ENCODE results near the gene LAMA4. TPM values are rescaled to one million over a fixed set of nuclear protein-coding genes. Genes with fewer than 3 reads are reported as not detected.

Gene LAMA4, protein sequence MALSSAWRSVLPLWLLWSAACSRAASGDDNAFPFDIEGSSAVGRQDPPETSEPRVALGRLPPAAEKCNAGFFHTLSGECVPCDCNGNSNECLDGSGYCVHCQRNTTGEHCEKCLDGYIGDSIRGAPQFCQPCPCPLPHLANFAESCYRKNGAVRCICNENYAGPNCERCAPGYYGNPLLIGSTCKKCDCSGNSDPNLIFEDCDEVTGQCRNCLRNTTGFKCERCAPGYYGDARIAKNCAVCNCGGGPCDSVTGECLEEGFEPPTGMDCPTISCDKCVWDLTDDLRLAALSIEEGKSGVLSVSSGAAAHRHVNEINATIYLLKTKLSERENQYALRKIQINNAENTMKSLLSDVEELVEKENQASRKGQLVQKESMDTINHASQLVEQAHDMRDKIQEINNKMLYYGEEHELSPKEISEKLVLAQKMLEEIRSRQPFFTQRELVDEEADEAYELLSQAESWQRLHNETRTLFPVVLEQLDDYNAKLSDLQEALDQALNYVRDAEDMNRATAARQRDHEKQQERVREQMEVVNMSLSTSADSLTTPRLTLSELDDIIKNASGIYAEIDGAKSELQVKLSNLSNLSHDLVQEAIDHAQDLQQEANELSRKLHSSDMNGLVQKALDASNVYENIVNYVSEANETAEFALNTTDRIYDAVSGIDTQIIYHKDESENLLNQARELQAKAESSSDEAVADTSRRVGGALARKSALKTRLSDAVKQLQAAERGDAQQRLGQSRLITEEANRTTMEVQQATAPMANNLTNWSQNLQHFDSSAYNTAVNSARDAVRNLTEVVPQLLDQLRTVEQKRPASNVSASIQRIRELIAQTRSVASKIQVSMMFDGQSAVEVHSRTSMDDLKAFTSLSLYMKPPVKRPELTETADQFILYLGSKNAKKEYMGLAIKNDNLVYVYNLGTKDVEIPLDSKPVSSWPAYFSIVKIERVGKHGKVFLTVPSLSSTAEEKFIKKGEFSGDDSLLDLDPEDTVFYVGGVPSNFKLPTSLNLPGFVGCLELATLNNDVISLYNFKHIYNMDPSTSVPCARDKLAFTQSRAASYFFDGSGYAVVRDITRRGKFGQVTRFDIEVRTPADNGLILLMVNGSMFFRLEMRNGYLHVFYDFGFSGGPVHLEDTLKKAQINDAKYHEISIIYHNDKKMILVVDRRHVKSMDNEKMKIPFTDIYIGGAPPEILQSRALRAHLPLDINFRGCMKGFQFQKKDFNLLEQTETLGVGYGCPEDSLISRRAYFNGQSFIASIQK (N-terminal part only)
- 1.1 and 2.1 TPM in 2 replicates for total RNA-seq (2014; rRNA removed; shearing (Covaris generic))

DNA sequence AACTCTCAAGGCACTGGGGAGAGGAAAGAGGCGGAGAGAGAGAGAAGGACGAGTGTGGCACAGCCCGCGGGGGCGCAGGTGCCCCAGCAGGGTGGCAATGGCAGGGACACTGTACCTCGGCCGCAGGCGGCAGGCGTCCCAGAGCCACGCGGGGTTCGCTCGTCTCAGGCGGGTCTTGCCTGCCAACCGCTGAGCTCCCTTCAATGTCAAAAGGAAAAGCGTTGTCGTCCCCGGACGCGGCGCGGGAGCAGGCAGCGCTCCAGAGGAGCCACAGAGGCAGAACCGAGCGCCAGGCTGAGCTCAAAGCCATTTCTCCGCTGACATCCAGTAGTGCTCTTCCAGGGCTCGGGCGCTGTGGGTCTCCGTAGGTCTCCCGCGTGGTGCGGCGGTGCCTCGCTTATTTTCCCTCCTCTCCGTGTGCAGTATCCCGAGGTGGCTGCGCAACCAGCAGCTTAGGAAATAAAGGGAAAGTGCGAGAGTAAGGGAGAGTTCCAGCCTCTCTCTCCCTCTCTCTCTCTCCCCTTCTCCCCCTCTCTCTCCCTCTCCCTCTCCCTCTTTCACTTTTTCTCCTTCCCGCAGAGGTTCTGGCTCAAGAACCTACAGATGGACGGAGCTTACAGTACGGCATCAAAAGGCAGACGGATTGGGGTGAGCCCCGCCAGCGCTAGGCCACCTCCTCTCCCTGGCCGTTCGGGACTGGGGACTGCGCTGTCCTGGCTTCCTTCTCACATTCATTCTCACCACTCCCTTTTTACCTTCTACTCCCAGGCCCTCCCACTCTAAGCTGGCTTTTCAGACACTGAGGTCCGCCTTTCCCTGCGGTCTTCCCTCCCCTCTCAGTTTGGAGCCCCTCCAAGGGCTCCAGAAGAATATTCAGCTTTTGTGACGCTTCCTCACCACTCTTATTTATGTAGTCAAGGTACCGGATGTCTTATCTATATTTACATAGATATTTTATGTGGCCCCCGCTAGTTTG lies at the start of gene LAMA4:
Gene LAMA4 (minus strand): TSS at position 727 of the 976 bp plus-strand sequence. CDS start 417 bp downstream, at position 310.
- Histone ChIP-seq H3K27me3 (ENCODE audit: control insufficient read depth, insufficient read depth, low read length) (peaks cover 18% of the 10 kb centered on the region), H3K4me3 (ENCODE audit: insufficient read depth, low read depth, low read length) (peak within 1 kb of the TSS; percentile 75), H3K36me3 (replicated peaks; ENCODE audit: control insufficient read depth, insufficient read depth, low read length) (no peaks in the 10 kb centered on the region)
- DNase-seq: peak; percentile 72

DNA sequence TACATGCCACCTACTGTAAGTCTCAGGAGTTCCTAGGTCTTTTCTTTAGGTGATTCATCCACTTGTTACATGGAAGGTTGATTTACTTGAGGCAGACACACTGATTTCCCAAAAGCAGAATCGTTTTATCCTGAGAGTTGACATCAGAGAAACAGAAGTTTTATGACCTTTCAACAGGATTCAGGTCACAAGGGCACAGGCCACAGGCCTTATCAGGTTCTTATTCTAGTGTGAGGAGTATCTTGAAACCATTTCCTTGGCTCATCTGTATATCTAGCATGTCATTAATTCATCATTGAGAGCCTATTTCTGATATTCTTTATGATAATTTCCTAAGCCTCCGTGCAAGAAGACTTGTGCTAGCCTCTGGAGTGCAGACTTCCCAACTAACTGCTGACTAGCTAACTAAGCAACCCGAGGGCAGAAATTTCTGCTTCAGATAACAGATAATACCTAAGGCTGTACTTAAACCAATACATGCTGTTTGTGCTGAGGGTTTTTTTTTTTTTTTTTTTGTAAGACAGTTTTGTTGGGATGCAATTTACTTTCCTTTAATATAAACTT lies 47.9 kb upstream of the LAMA4 start:
- Histone ChIP-seq H3K36me3 (replicated peaks; ENCODE audit: control insufficient read depth, insufficient read depth, low read length) (no peaks in the 10 kb centered on the region), H3K4me3 (ENCODE audit: insufficient read depth, low read depth, low read length) (no peak overlapping the region), H3K27me3 (ENCODE audit: control insufficient read depth, insufficient read depth, low read length) (no peaks in the 10 kb centered on the region)
- DNase-seq: no peak

DNA sequence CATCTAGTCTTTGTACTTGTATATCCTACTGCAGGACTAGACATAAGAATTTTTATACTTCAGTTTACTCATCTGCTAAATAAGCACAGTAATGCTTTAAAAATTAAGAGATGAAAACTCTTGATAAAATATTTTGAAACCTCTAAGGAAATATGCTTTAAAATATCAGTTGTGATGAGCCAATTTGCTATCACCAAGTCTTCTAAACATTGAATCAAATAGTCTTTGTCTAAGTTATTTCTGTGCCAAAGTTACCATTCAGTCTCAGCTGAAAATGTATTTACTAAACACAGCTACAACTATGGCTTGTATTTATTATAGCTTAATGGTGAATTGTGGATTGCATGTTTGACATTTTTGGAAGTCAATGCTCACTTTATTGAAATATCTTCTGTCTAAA lies 46.5 kb upstream of the LAMA4 start:
- Histone ChIP-seq H3K4me3 (ENCODE audit: insufficient read depth, low read depth, low read length) (no peak overlapping the region), H3K36me3 (replicated peaks; ENCODE audit: control insufficient read depth, insufficient read depth, low read length) (no peaks in the 10 kb centered on the region), H3K27me3 (ENCODE audit: control insufficient read depth, insufficient read depth, low read length) (no peaks in the 10 kb centered on the region)
- no peak for DNase-seq

DNA sequence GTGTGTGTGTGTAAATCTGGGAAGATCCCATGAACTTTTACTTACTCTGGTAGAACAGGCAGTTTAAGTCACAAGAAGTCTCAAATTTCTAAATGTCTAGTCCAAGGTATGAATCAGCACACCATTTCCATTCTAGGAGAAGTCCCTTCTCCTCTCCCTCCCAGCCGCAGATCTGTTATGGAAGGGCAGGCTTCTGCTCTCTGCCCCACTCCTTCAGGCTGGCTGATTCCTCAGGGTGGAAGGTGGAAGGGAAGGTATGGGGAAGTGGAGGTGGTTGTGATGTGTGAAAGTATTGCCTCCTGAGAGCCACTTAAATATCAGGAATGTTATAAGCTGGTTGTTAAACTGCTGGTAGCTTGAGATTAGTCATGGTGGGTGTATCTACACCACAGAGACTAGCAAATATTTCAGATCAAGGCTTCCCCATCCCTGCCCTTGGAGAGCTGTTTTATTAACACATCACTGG lies 44.5 kb upstream of the LAMA4 start:
- Histone ChIP-seq H3K27me3 (ENCODE audit: control insufficient read depth, insufficient read depth, low read length) (no peaks in the 10 kb centered on the region), H3K4me3 (ENCODE audit: insufficient read depth, low read depth, low read length) (no peak overlapping the region), H3K36me3 (replicated peaks; ENCODE audit: control insufficient read depth, insufficient read depth, low read length) (no peaks in the 10 kb centered on the region)
- DNase-seq: no peak

DNA sequence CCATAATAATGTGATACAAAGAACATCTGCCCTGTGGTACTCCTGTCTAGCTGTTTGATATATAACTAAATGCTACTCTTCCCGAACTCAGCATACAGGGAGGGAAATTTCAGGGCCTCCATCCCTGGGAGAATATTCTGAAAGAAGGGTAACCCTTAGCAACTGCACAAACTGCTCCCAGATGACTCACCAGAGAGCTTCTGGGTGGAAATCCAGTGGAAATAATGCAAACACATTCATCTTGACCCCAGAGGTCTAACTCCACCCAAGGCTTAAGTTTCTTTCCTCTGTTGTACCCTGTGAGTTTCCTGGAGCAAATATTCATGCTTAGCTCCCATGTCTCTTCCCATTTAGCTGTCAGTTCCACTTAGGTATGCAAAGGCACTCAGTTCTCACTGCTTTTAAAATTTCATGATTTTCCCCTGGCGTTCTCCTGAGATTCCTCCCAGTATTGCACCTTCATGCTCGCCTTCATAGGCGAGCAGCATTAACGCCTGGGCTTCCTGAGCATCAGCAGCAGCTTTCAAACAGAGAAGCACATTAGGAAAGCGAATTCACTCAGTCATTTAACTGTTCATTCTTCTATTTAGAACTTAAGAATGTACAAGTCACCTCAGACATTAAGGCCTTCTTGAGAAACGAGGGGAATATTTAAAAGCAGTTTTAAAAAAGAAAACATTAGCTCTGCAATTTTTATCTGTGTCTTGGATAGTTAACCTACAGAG lies 43.8 kb upstream of the LAMA4 start:
- H3K4me3 ChIP-seq (ENCODE audit: insufficient read depth, low read depth, low read length): no peak overlapping the region
- DNase-seq: no peak
- H3K36me3 ChIP-seq (replicated peaks; ENCODE audit: control insufficient read depth, insufficient read depth, low read length): no peaks in the 10 kb centered on the region
- H3K27me3 ChIP-seq (ENCODE audit: control insufficient read depth, insufficient read depth, low read length): no peaks in the 10 kb centered on the region

DNA sequence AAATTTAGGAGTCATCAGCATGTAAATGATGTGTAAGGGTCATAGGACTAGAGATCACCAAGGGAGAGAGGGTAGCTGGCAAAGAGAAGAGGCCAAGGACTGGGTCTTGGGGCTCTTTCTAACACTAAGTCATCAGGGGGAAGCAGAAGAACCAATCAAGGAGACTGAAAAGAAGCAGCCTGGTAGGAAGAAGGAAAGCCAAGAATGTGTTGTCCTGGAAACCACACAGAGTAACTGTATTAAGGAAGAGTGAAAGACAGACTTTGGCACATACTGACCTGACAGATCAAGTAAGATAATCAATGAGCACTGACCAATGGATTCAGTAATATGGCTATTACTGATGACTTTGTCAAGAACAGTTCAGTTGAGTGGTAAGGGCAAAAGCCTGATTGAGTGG lies 42.3 kb upstream of the LAMA4 start:
- Histone ChIP-seq H3K36me3 (replicated peaks; ENCODE audit: control insufficient read depth, insufficient read depth, low read length) (no peaks in the 10 kb centered on the region), H3K27me3 (ENCODE audit: control insufficient read depth, insufficient read depth, low read length) (no peaks in the 10 kb centered on the region), H3K4me3 (ENCODE audit: insufficient read depth, low read depth, low read length) (no peak overlapping the region)
- no peak for DNase-seq

DNA sequence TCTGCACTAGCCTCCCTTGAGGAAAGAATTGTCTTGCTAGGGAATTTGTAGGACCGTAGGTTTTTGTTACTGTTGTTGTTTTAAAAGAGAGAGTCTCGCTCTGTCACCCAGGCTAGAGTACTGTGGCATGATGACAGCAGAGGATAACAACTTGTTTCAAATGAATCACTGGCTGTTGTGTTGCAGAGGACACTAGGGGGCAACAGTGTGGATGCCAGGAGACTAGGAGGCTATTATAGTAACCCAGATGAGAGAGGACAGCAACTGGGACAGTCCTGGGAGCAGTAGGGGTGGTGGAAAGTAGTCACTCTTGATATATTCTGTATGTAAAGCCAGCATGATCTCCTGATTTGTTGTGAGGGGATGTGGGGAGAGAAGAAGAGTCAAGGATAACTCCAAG lies 41.8 kb upstream of the LAMA4 start:
- Histone ChIP-seq H3K36me3 (replicated peaks; ENCODE audit: control insufficient read depth, insufficient read depth, low read length) (no peaks in the 10 kb centered on the region), H3K27me3 (ENCODE audit: control insufficient read depth, insufficient read depth, low read length) (no peaks in the 10 kb centered on the region), H3K4me3 (ENCODE audit: insufficient read depth, low read depth, low read length) (no peak overlapping the region)
- peak; percentile 33 for DNase-seq

DNA sequence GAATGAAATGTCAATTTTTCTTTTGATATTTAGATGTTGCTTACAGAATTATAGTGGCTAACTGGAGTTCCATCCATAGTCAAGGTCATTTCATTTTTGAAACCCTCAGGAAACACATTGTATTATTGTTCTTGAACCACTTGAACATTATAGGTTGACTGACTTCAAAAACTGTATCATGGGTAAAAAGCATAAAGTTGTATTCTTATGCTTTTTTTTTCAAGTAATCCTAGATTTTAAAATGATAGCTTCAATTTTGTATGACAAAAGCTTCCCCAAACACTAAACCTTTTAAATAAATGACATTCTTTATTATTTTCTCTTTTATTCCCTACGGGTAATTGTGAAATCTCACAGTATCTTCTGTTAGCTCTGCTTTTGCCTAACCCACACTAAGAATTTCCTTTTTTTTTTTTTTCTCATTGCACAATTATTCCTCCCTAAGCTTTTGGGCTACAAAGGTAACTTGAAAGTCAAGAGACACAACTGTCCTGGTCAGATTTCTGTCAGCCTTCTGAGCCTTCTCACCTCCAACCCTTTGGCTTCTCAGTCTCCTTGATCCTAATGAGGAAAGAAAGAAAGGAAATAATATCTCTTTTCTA lies 36.9 kb upstream of the LAMA4 start:
- H3K27me3 ChIP-seq (ENCODE audit: control insufficient read depth, insufficient read depth, low read length): no peaks in the 10 kb centered on the region
- H3K36me3 ChIP-seq (replicated peaks; ENCODE audit: control insufficient read depth, insufficient read depth, low read length): no peaks in the 10 kb centered on the region
- no peak overlapping the region for H3K4me3 ChIP-seq (ENCODE audit: insufficient read depth, low read depth, low read length)
- no peak for DNase-seq

DNA sequence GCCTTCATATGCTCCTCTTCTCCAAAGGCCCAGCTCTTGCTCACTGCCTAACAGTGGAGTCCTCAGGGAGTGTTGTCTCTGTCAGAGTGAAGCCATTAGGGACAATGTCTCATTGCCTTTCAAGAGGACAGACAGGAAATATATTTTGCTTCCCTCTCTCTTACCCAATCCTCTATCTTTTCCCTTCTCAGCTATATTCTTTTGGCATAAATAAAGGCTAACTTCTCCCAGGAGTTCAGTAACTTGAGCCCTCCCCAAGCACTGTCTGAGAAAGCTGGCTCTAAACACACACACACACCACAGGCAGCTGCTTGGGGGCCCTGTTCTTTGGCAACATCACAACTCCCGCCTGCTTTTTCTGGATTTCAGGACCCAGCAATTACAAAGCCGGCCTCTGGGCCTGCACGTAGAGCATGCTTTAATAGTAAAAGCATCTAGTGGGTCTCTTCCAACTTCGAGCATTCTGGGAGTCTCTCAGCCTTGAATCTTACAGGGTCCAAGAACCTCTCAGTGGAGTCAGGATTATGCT lies 34.7 kb upstream of the LAMA4 start:
- Histone ChIP-seq H3K36me3 (replicated peaks; ENCODE audit: control insufficient read depth, insufficient read depth, low read length) (no peaks in the 10 kb centered on the region), H3K27me3 (ENCODE audit: control insufficient read depth, insufficient read depth, low read length) (no peaks in the 10 kb centered on the region), H3K4me3 (ENCODE audit: insufficient read depth, low read depth, low read length) (no peak overlapping the region)
- no peak for DNase-seq

DNA sequence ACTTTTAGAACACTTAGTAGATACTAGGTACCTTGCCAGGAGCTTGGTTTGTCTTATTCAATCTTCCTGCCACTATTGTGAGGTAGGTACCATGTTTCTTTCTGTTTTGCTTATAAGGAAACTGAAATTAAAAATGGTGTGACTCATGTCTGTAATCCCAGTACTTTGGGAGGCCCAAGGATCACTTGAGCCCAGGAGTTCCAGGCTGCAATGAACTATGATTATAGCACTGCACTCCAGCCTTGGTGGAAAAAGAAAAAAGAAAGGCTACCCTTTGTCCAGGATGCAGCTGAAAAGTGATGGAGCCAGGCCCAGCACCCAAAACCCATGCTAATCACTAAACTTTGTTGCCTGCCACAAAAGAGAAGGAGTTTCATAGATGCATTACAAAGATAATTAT lies 34.1 kb upstream of the LAMA4 start:
- Histone ChIP-seq H3K27me3 (ENCODE audit: control insufficient read depth, insufficient read depth, low read length) (no peaks in the 10 kb centered on the region), H3K36me3 (replicated peaks; ENCODE audit: control insufficient read depth, insufficient read depth, low read length) (no peaks in the 10 kb centered on the region), H3K4me3 (ENCODE audit: insufficient read depth, low read depth, low read length) (no peak overlapping the region)
- DNase-seq: no peak

DNA sequence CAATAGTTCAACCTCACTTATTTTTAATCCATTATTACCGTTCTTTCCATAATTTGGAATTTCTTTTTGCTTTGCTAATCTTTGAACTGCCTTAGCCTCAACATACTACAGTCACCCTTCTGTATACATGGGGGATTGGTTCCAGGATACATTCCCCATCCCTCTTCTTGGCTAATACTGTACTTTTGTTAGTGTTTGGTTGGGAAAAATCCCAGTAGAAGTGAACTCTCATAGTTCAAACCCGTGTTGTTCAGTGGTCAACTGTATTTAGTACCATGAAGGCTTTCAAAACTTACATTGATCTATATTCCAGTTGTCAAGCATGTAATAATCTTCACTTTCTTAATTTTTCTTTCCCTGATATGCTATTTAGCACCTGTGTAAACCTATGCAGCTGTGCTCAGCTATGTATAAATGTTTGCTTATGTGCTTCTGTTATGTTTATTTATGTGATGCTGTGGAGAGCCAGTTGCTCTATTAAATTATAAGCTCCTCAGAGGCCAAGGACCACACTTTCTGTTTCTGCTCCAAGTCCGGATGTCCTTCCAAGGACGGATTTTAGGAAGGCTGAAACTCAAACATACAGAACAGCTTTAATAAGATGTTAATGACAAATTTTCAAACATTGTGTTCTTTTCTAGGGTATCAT lies 33.3 kb upstream of the LAMA4 start:
- no peaks in the 10 kb centered on the region for H3K36me3 ChIP-seq (replicated peaks; ENCODE audit: control insufficient read depth, insufficient read depth, low read length)
- no peak for DNase-seq
- no peaks in the 10 kb centered on the region for H3K27me3 ChIP-seq (ENCODE audit: control insufficient read depth, insufficient read depth, low read length)
- no peak overlapping the region for H3K4me3 ChIP-seq (ENCODE audit: insufficient read depth, low read depth, low read length)

Measured in H7 (cell line).